ENCODE data around the gene RFNG.
"Not testable (repeated sequence)": the region's sequence is repeated elsewhere in the genome, so short reads cannot be mapped to it uniquely, and the experiment has no call there.

Gene RFNG

DNA sequence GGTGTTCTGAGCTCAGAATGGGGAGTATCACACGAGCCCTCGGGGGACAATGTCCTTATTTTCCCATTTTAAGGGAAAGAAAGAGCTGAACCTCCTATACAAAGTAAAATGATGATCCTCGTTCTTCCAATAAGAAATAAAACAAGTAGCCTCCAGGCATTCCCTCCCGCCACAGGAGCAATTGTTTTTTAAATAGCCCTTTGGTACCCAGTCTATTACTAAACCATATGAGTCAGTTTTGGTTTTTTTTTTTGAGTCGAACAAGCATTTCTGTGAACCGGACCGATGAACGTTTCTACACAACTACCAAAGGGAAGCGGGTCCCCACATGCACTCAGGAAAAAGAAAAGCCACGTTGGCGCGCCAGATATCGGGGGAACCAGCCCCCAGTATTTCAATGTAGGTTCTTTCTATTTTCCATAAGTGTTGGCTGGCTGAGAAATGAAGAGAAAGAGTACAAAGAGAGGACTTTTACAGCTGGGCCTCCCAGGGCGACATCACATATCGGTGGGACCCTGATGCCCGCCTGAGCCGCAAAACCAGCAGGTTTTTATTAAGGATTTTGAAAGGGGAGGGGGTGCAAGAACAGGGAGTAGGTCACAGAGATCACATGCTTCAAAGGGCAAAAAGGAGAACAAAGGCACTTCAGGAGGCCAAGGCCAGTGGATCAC lies 10.3 kb downstream of the RFNG start:
- DNase-seq: no peak

GRCh38 chr17:82039695-82040299 lies 11.8 kb downstream of the RFNG start:
- DNase-seq: no peak

DNA sequence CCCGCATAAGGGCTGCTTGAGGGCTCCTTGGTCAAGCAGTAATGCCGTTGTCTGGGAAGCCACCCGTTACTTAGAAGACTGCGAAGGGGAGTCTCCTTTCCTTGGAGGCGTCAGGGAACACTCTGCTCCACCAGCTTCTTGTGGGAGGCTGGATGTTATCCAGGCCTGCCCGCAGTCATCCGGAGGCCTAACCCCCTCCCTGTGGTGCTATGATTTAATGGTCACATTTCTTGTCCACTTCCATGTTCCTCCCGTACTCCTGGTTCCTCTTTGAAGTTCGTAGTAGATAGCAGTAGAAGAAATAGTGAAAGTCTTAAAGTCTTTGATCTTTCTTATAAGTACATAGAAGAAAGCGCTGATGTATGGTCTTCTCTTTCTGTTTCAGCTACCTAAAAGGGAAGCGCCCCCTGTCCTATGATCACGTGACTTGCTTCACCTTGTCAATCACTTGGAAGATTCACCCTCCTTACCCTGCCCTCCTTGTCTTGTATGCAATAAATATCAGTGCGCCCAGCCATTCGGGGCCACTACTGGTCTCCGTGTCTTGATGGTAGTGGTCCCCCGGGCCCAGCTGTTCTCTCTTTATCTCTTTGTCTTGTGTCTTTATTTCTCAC lies 12.7 kb downstream of the RFNG start:
- not testable (repeated sequence) for DNase-seq

DNA sequence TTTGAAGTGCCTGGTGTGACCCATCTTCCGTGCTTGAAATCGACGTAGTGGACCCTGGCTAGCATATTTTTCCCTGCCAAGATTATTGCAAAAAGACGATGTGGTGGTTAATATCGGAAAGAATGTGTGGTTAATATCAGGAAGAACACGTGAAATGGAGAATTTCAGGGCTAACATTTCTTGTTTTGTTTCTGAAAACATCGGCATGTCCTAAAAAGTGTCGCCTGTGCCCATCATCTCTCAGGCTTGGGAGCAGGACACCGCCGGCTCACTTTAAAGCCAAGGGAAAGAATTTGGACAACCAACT lies 13.8 kb downstream of the RFNG start:
- no peak for DNase-seq

- peak; percentile 93 for DNase-seq
These were observed 14.3 kb downstream of the RFNG start, which contains the start of gene DCXR for GRCh38 chr17:82037092-82037888. TSS of gene DCXR (minus strand) at chr17:82037697. CDS start at chr17:82037682, 15 bp downstream.

- no peak for DNase-seq
These were observed 14.9 kb downstream of the RFNG start for GRCh38 chr17:82036634-82037091.

DNA sequence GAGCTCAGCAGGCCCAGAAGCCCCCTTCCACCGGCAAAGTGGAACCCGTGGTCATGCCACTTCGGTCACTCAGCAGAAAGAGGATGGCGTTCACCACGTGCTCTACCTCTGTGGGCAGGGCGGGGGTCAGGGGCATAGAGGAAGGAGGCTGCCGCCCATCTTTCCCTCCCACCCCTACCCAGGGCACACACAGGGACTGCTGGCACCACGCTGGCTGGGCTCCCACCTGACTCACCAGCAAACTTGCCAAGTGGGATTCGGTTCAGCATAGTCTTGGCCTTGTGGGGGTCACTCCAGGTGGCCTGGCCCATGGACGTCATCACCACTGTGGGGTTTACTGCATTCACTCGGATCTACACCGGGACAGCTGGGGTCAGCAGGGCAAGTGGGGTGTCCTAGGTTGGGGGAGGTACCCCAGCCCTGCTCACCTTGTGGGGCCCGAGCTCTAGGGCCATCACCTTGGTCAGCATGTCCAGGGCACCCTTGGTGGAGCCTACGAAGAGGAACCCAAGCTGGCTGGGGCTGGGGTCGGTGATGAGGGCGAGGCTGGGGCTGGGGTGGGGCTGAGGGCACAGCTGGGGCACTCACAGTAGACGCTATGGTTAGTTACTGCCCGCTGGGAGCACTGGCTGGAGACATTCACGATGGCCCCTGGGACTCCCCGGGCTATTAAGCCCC lies 15.5 kb downstream of the RFNG start:
- DNase-seq: no peak

- DNase-seq: no peak
These were observed 16.1 kb downstream of the RFNG start for GRCh38 chr17:82035488-82035887.

GRCh38 chr17:82034371-82035011 lies 17.1 kb downstream of the RFNG start:
- no peak for DNase-seq

DNA sequence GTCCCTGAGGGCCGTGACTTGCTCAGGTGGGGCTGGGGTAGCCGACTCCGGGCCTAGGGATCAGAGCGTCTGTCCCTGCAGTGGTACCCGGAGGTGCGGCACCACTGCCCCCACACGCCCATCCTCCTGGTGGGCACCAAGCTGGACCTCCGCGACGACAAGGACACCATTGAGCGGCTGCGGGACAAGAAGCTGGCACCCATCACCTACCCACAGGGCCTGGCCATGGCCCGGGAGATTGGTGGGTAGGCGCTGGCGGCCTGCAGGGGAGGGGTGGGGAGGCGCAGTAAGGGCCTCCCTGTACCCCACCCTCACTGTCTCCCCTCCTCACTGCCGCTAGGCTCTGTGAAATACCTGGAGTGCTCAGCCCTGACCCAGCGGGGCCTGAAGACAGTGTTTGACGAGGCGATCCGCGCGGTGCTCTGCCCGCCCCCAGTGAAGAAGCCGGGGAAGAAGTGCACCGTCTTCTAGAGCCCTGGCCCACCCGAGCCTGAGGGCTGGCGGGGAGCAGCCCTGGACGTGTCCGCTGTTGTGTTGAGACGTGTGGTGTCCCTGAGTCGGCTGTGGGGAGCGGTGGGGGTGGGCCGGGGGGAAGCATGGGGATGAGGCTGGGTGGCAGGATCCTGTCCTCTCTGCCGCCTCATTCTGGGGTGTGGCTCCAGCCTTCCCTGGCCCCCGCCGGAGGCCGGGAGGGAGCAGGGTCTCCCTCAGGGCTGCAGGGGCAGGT lies 18.1 kb downstream of the RFNG start:
- DNase-seq: no peak

- no peak for DNase-seq
These were observed 19.6 kb downstream of the RFNG start for GRCh38 chr17:82031885-82032627.

- peak; percentile 28 for DNase-seq
These were observed 20.2 kb downstream of the RFNG start, which contains the start of gene RAC3 for GRCh38 chr17:82031303-82031884. TSS of gene RAC3 (plus strand) at chr17:82031678. CDS start at chr17:82031762, 84 bp downstream.

- peak; percentile 75 for DNase-seq
These were observed 20.9 kb downstream of the RFNG start for GRCh38 chr17:82030470-82031302.

DNA sequence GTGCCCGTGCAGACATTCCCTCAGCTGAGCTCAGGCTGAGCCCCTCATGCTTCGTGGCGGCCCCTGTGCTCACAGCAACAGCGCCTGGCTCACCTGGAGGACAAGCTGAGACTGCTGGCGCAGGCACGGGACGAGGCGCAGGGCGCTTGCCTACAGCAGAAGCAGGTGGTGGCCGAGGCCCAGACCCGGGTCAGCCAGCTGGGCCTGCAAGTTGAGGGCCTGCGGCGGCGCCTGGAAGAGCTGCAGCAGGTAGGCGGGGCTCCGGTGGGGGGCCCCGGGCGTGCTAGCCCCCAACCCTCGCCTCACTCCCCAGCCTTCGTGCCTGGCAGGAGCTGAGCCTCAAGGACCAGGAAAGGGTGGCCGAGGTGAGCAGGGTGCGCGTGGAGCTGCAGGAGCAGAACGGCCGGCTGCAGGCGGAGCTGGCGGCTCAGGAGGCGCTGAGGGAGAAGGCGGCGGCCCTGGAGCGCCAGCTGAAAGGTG lies 21.6 kb downstream of the RFNG start:
- DNase-seq: no peak

GRCh38 chr17:82029391-82029790 lies 22.2 kb downstream of the RFNG start:
- no peak for DNase-seq

- DNase-seq: no peak
These were observed 22.6 kb downstream of the RFNG start for GRCh38 chr17:82028966-82029365.

- DNase-seq: no peak
These were observed 23.4 kb downstream of the RFNG start for GRCh38 chr17:82028246-82028645.

GRCh38 chr17:82025401-82026107 lies 26.1 kb downstream of the RFNG start:
- no peak for DNase-seq

GRCh38 chr17:82024859-82025258 lies 26.8 kb downstream of the RFNG start:
- no peak for DNase-seq

Data from NCI-H2227 treated with DMSO at 0.1 percent for 48 hours (cell line).